DND-41 (cell line): ENCODE data around the gene KCNAB1.

ENCODE experiments used
- EZH2 ChIP-seq: IDR thresholded peaks from 3 replicates; pipeline ENCODE4 v1.6.1; 2012; ENCODE audit warnings: borderline replicate concordance, low read depth, mild to moderate bottlenecking, moderate library complexity, low read length, inconsistent platforms; ENCODE audit not compliant: severe bottlenecking
- TF ChIP-seq, protein P1 (sequence below): IDR thresholded peaks from 2 replicates; pipeline ENCODE4 v1.5.1; 2012; ENCODE audit warnings: borderline replicate concordance, low read length, moderate library complexity, mild to moderate bottlenecking; ENCODE audit not compliant: poor library complexity, severe bottlenecking; ENCODE audit errors: extremely low read depth

DNA sequence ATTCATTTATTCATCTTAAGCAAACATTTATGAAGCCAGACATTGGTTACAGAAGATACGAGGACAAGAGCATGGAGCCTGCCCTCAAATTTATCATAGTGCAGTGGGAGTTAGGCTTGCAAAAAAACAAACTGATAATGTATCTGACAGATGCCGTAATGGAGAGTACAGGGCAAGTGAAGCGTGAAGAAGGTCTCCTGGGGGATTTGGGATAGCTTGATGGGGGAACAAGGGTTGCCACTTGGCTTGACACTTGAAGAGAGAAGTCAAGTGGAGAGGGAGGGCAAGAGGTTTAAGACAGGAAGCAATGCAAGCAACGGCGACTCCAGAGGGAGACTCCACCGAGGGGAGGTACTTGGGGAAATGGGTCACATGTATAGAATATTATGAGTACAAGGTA, 305.3 kb downstream of the KCNAB1 start:
- no peak for TF ChIP-seq EZH2
- TF ChIP-seq, protein P1, sequence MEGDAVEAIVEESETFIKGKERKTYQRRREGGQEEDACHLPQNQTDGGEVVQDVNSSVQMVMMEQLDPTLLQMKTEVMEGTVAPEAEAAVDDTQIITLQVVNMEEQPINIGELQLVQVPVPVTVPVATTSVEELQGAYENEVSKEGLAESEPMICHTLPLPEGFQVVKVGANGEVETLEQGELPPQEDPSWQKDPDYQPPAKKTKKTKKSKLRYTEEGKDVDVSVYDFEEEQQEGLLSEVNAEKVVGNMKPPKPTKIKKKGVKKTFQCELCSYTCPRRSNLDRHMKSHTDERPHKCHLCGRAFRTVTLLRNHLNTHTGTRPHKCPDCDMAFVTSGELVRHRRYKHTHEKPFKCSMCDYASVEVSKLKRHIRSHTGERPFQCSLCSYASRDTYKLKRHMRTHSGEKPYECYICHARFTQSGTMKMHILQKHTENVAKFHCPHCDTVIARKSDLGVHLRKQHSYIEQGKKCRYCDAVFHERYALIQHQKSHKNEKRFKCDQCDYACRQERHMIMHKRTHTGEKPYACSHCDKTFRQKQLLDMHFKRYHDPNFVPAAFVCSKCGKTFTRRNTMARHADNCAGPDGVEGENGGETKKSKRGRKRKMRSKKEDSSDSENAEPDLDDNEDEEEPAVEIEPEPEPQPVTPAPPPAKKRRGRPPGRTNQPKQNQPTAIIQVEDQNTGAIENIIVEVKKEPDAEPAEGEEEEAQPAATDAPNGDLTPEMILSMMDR = no peak
